Fibroblast of the conjunctiva (primary cell): ENCODE data around the gene PBRM1.

Experiments
- DNase-seq: peaks from one replicate; pipeline ENCODE4 v3.0.0-alpha.2; 2010; ENCODE audit warnings: low read depth

The PBRM1 gene

DNA sequence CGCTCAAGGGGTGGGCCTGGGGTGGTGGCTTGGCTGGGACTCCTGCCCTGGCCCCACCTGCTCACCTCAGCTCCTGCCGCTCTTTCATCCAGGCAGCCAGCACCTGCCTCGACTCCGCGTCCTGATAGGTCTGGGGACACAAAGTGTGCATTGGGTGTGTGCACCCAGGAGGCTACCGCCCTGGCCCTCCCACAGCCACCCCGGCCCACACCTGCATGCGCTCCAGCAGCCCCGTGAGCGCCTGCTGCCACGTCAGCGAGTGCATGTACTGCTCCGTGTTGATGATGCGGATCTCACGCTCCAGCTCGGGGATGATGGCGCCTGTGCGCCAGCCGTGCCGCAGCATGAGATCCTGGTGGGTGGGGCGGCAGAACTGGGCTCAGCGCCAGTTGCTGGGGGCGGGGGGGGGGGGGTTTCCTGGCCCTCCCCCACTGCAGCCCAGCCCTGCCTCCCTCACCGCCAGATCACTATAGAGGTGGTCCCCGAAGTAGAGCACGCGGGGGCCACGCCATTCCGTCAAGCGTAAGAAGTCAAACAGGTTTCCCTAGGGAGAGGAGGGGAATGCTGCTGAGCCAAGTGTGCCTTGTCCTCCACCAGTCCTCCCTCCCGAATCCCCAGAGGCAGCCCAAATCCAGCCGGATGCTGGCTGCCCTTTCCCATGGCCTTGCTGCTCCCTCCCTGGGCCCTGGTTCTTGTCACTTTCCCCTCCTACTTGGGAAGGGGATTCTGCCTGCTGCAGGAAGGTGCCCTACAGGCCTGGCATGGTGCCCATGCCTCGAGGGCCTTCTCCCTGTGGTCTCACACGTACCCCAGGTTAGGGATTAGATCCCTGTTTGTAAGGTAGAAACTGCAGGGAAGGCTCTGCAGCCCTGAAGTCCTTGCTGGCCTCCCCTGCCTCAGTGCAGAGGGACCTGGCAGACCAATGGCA, 160.7 kb downstream of the PBRM1 start:
- no peak for DNase-seq

GRCh38 chr3:52524258-52524751, 161.4 kb downstream of the PBRM1 start:
- no peak for DNase-seq

GRCh38 chr3:52523386-52524257, 162.1 kb downstream of the PBRM1 start:
- DNase-seq: no peak

DNA sequence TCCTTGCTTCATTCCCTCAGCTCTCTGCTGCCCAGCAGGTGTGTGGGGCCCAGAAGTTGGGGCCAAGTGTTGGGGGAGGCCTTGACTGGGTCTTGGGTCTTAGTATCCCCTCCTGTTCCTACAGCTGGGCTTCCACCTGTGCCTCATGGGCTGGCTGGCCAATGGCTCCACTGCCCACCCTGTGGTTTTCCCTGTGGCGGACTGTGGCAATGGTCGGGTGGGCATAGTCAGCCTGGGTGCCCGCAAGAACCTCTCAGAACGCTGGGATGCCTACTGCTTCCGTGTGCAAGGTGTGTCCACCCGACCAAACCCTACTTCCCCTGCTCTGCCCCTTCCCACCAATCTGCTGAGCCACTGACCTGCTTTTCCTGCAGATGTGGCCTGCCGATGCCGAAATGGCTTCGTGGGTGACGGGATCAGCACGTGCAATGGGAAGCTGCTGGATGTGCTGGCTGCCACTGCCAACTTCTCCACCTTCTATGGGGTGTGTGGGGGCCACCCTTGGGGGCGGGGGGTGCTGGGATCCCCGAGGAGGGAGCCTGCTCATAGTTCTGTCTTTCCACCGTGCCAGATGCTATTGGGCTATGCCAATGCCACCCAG, 163.0 kb downstream of the PBRM1 start:
- DNase-seq: no peak

DNA sequence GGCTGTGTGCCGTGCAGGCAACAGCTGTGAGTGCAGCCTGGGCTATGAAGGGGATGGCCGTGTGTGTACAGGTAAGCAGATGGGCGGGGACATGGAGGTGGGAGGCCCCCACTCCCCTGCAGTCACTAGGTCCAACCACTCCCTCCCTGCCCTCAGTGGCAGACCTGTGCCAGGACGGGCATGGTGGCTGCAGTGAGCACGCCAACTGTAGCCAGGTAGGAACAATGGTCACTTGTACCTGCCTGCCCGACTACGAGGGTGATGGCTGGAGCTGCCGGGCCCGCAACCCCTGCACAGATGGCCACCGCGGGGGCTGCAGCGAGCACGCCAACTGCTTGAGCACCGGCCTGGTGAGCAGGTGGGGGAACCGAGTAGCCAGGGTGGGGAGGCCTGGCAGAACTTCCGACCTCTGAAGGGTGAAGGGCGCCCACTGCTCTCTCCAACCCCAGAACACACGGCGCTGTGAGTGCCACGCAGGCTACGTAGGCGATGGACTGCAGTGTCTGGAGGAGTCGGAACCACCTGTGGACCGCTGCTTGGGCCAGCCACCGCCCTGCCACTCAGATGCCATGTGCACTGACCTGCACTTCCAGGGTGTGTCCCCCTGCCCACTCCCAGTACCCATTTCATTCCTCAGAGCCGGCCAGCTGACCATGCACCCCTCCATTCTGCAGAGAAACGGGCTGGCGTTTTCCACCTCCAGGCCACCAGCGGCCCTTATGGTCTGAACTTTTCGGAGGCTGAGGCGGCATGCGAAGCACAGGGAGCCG, 163.6 kb downstream of the PBRM1 start:
- DNase-seq: no peak

GRCh38 chr3:52521488-52521824, 164.3 kb downstream of the PBRM1 start:
- DNase-seq: no peak

DNA sequence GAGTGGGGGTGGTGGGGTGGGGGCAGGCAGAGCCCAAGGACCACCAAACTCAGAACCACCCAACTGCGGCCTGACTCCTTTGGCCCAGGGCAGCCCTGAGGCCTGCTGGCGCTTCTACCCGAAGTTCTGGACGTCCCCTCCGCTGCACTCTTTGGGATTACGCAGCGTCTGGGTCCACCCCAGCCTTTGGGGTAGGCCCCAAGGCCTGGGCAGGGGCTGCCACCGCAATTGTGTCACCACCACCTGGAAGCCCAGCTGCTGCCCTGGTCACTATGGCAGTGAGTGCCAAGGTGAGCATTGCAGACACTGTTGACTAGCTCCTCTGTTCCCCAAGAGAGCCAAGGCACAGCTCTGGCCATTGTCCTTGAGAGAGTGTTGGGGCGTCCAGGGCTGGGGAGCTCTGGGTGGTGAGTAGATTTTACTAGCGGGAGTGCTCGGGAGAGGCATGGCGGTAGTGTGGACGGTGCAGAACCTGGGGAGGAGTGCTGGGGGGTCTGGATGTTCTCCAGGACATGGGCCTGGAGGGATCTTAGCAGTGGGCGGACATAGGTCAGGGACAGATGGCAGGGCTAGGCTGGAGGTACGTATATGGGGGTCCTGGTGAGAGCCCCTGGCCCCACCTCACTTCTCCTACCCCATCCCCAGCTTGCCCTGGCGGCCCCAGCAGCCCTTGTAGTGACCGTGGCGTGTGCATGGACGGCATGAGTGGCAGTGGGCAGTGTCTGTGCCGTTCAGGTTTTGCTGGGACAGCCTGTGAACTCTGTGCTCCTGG, 164.8 kb downstream of the PBRM1 start:
- no peak for DNase-seq

GRCh38 chr3:52520141-52520667, 165.5 kb downstream of the PBRM1 start:
- DNase-seq: no peak

- no peak for DNase-seq
These were observed 166.1 kb downstream of the PBRM1 start for GRCh38 chr3:52519445-52520140.

DNA sequence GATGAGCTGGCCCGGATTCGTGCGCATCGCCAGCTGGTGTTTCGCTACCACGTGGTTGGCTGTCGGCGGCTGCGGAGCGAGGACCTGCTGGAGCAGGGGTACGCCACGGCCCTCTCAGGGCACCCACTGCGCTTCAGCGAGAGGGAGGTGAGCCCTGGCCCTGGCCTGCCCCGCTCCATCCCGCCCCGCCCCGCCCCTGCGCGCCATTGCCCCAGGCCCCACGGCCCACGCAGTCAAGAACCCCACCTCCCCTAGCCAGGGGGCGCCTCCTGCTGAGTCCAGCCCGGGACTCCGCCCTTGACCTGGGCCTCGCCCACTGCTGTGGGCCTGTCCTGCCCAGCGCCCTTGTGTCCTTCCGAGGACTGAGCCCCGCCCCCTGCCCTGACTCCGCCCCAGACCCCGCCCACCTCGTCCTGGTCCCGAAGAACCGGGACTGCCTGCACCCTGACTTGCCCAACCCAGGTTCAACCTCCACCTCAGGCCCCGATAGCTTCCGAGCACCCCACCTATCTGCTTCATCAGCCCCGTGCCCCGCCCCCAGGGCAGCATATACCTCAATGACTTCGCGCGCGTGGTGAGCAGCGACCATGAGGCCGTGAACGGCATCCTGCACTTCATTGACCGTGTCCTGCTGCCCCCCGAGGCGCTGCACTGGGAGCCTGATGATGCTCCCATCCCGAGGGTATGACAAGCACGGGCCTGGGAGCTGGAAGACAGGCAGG, 166.8 kb downstream of the PBRM1 start:
- no peak for DNase-seq

DNA sequence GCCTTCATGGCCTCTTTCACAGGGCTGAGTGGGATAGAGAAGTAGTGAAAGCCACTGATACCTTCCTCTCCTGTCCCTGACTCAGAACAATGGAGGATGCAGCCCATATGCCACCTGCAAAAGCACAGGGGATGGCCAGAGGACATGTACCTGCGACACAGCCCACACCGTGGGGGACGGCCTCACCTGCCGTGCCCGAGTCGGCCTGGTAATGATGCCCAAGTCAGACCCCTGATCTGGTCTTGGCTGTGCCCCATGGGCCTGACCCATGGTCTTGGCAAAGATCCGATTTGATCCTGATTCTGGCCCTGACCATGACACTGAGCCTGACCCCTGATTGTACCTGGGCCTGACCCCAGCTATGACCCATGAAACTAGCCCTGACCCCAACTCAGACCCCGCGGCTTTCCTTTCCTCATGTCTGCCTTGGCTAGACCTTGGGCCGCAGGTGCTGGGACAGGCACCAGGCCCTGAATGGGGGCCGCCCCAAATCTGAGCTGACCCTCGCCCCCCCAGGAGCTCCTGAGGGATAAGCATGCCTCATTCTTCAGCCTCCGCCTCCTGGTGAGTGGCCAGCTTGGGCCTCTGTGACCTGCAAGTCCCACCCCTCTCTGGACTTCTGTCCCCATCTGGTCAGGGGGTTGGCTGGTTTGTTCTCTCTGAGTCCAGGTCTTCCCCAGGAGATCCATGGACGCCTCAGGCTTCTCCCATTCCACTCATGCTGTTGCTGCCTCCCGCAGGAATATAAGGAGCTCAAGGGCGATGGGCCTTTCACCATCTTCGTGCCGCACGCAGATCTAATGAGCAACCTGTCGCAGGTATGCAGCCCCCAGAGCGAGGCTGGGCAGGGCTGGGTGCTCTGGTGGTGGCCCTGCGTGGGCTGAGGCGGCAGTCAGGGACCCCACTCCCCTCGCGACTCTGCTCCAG, 167.7 kb downstream of the PBRM1 start:
- no peak for DNase-seq

DNA sequence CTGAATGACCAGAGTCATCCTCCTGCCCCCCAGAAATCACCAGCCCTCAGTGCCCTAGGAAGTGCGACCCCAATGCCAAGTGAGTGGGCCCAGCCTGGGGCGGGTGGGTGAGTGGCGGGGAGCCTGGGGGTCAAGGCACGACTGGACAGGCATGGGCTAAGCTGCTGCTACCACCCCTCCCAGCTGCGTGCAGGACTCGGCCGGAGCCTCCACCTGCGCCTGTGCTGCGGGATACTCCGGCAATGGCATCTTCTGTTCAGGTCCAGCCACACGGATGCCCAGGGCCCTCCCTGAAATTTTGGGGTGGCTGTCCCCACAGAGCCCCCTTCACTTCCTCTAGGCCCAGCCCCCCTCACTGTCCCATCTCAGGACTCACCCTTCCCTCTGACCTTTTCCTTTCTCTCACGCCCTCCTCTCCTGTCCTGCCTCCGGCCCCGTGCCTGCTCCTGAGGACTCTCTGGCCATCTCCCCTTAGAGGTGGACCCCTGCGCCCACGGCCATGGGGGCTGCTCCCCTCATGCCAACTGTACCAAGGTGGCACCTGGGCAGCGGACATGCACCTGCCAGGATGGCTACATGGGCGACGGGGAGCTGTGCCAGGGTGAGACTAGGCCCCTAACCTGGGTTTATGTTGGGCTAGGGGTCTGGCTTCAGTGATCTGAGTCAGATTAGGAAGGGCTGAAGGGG, 169.1 kb downstream of the PBRM1 start:
- no peak for DNase-seq

DNA sequence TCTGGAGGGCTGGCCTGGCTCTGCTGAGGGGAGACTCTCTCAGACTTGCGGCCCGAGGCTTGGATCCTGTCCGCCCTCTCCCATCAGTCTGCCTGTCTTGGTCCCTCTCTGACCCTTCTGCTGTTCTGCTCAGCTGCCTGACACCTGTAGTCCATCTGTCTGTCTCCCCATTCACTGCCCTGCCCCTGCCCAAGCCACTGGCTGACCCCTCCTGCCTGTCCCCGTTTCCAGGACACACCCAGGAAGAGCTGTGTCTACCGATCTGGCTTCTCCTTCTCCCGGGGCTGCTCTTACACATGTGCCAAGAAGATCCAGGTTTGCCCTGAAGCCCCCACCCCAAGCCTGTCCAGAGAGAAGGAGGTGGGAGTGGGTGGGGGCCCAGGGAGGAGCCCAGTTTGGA, 170.5 kb downstream of the PBRM1 start:
- DNase-seq: no peak

GRCh38 chr3:52514576-52514975, 171.1 kb downstream of the PBRM1 start:
- DNase-seq: no peak

GRCh38 chr3:52513281-52513680, 172.4 kb downstream of the PBRM1 start:
- no peak for DNase-seq

GRCh38 chr3:52512727-52513126, 173.0 kb downstream of the PBRM1 start:
- DNase-seq: no peak

DNA sequence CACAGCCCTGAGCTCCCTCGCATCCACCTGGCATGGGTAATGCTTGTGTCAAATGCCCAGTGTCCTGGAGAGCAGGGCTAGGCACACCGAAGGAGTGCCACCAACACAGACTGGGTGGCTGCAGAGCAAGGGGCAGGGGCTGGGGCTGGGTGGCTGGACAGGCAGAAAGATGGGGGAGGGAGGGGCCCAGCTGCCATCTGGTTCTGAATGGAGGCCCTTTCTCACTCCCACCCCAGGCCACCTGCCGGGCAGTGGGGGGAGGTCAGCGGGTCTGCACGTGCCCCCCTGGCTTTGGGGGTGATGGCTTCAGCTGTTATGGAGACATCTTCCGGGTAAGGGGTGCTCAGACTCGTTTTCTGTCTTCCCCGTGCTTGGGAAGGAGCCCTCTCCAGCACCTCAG, 173.6 kb downstream of the PBRM1 start:
- DNase-seq: no peak

GRCh38 chr3:52511509-52511908, 174.2 kb downstream of the PBRM1 start:
- no peak for DNase-seq
